22Rv1 (cell line): ENCODE measurements around the gene KLHL29.

Experiments used
- H3K27ac ChIP-seq: fragments of 450-650 bp; 2 replicates; pipeline ENCODE4 v1.5.1; 2017
- CTCF ChIP-seq: fragments of 450-650 bp; IDR thresholded peaks from 2 replicates; pipeline ENCODE4 v1.5.1; 2017; ENCODE audit warnings: mild to moderate bottlenecking
- ZFX ChIP-seq: fragments of 450-650 bp; IDR thresholded peaks from 2 replicates; pipeline ENCODE4 v1.6.1; 2017; ENCODE audit warnings: antibody characterized with exemption, borderline replicate concordance

The KLHL29 gene

GRCh38 chr2:23373666-23374065 is 11.3 kb upstream of the KLHL29 start:
- no peak overlapping the region for H3K27ac ChIP-seq

GRCh38 chr2:23375448-23375847 is 9.5 kb upstream of the KLHL29 start:
- H3K27ac ChIP-seq, result no peak overlapping the region
- no peak for TF ChIP-seq CTCF
- no peak for TF ChIP-seq ZFX

More at GRCh38 chr2:23373666-23374065, 11.3 kb upstream of the KLHL29 start:
- TF ChIP-seq CTCF, result no peak
- TF ChIP-seq ZFX, result no peak

- H3K27ac ChIP-seq, result no peak overlapping the region
- no peak for TF ChIP-seq CTCF
- TF ChIP-seq ZFX, result no peak
These were observed 8.9 kb upstream of the KLHL29 start for GRCh38 chr2:23376075-23376474.

- no peak for TF ChIP-seq ZFX
- TF ChIP-seq CTCF, result no peak
- no peak overlapping the region for H3K27ac ChIP-seq
These were observed 8.0 kb upstream of the KLHL29 start for GRCh38 chr2:23376972-23377371.

GRCh38 chr2:23377771-23378170 is 7.2 kb upstream of the KLHL29 start:
- TF ChIP-seq CTCF (no peak), ZFX (no peak)
- no peak overlapping the region for H3K27ac ChIP-seq

GRCh38 chr2:23378496-23378895 is 6.5 kb upstream of the KLHL29 start:
- H3K27ac ChIP-seq, result no peak overlapping the region
- TF ChIP-seq CTCF, result no peak
- TF ChIP-seq ZFX, result no peak

- no peak overlapping the region for H3K27ac ChIP-seq
- TF ChIP-seq ZFX, result no peak
- no peak for TF ChIP-seq CTCF
These were observed 5.7 kb upstream of the KLHL29 start for GRCh38 chr2:23379220-23379695.
